NCI-H748 (cell line): Measurements from ENCODE around the gene SH3D21.

Source experiments
- DNase-seq: peaks from one replicate; lab custom pipeline; 2025; ENCODE audit not compliant: unreplicated experiment; lab: John Stamatoyannopoulos, UW

The SH3D21 gene

GRCh38 chr1:36328713-36329112 is 22.5 kb downstream of the SH3D21 start:
- peak; percentile 17 for DNase-seq

GRCh38 chr1:36329817-36330216 is 23.6 kb downstream of the SH3D21 start:
- DNase-seq, result no peak

GRCh38 chr1:36330940-36331339 is 24.8 kb downstream of the SH3D21 start:
- DNase-seq, result no peak

- no peak for DNase-seq
Observed at GRCh38 chr1:36337830-36338229, 31.7 kb downstream of the SH3D21 start.

- no peak for DNase-seq
Observed at GRCh38 chr1:36339215-36339614, 33.0 kb downstream of the SH3D21 start.

GRCh38 chr1:36339615-36340014 is 33.4 kb downstream of the SH3D21 start:
- DNase-seq, result no peak

- no peak for DNase-seq
Observed at GRCh38 chr1:36341626-36342320, 35.6 kb downstream of the SH3D21 start.

- no peak for DNase-seq
Observed at GRCh38 chr1:36342426-36343185, 36.4 kb downstream of the SH3D21 start.

- no peak for DNase-seq
Observed at GRCh38 chr1:36343651-36344394, 37.7 kb downstream of the SH3D21 start.

- DNase-seq, result no peak
Observed at GRCh38 chr1:36344395-36344680, 38.2 kb downstream of the SH3D21 start.

GRCh38 chr1:36345353-36345752 is 39.2 kb downstream of the SH3D21 start:
- no peak for DNase-seq

- no peak for DNase-seq
Observed at GRCh38 chr1:36346741-36347370, 40.7 kb downstream of the SH3D21 start.

GRCh38 chr1:36349241-36349671 is 43.1 kb downstream of the SH3D21 start:
- DNase-seq, result no peak

- DNase-seq, result no peak
Observed at GRCh38 chr1:36349839-36350238, 43.7 kb downstream of the SH3D21 start.

- no peak for DNase-seq
Observed at GRCh38 chr1:36350659-36351226, 44.6 kb downstream of the SH3D21 start.

- DNase-seq, result no peak
Observed at GRCh38 chr1:36351227-36351977, 45.2 kb downstream of the SH3D21 start.

- no peak for DNase-seq
Observed at GRCh38 chr1:36352125-36352909, 46.1 kb downstream of the SH3D21 start.

GRCh38 chr1:36352910-36353878 is 47.0 kb downstream of the SH3D21 start:
- no peak for DNase-seq

GRCh38 chr1:36354486-36354885 is 48.3 kb downstream of the SH3D21 start:
- no peak for DNase-seq
